ENCODE results near the gene IDH1.

DNA sequence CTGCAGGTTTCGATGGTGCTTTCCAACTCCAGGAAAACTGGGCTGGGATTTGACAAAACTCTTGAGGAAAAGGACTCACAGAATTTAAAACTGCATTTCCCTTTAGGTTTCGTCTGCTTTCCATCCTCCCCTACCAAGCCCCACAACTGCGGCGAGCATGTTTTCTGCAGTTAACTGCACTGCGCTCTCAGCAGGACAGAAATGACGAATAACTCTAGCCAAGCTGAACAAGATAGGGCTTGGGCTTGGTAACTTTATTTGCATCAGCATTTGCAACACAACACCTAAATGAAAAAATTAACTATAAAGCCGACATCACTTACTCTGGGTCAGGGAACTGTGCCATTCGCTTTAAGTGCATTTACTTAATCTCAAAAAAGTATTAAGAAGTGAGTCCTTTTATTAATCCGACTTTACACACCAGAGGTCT is 10.5 kb upstream of the IDH1 start:
- TF ChIP-seq TCF12 (IDR thresholded peaks at IDR 0.05; ENCODE audit: low read depth, low read length) (no peak), TAF7 (optimal IDR thresholded peaks at IDR 0.05; ENCODE audit: borderline replicate concordance, low read depth, low read length) (no peak), POLR2A (IDR thresholded peaks at IDR 0.05; ENCODE audit: control extremely low read depth in 1 of 2, low read depth in 2 of 2, low read length in 2 of 2) (no peak), GABPA (IDR thresholded peaks at IDR 0.05; ENCODE audit: borderline replicate concordance, insufficient read depth, low read length) (no peak), CREB1 (IDR thresholded peaks at IDR 0.05) (no peak), SUZ12 (IDR thresholded peaks at IDR 0.05; ENCODE audit: low read length) (no peak)
- TF ChIP-seq, protein P1, sequence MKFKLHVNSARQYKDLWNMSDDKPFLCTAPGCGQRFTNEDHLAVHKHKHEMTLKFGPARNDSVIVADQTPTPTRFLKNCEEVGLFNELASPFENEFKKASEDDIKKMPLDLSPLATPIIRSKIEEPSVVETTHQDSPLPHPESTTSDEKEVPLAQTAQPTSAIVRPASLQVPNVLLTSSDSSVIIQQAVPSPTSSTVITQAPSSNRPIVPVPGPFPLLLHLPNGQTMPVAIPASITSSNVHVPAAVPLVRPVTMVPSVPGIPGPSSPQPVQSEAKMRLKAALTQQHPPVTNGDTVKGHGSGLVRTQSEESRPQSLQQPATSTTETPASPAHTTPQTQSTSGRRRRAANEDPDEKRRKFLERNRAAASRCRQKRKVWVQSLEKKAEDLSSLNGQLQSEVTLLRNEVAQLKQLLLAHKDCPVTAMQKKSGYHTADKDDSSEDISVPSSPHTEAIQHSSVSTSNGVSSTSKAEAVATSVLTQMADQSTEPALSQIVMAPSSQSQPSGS (IDR thresholded peaks at IDR 0.05; ENCODE audit: low read length) = no peak
- TF ChIP-seq, protein P2, sequence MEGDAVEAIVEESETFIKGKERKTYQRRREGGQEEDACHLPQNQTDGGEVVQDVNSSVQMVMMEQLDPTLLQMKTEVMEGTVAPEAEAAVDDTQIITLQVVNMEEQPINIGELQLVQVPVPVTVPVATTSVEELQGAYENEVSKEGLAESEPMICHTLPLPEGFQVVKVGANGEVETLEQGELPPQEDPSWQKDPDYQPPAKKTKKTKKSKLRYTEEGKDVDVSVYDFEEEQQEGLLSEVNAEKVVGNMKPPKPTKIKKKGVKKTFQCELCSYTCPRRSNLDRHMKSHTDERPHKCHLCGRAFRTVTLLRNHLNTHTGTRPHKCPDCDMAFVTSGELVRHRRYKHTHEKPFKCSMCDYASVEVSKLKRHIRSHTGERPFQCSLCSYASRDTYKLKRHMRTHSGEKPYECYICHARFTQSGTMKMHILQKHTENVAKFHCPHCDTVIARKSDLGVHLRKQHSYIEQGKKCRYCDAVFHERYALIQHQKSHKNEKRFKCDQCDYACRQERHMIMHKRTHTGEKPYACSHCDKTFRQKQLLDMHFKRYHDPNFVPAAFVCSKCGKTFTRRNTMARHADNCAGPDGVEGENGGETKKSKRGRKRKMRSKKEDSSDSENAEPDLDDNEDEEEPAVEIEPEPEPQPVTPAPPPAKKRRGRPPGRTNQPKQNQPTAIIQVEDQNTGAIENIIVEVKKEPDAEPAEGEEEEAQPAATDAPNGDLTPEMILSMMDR (IDR thresholded peaks at IDR 0.05; ENCODE audit: control extremely low read depth in 1 of 3, insufficient read depth in 1 of 3, low read depth in 1 of 3, low read length in 3 of 3) = no peak

Measured in H1 (cell line).